T-cell (primary cell): ENCODE measurements around the gene METTL14. TPM values are rescaled to one million over a fixed set of nuclear protein-coding genes. Genes with fewer than 3 reads are reported as not detected.

Experiments
- ATAC-seq, 4 experiments: fragments of 200-7000 bp in 3 of 4; fragments of 150-1000 bp in 1 of 4; cut with Tn5 transposase; replicated peaks in 1 of 4; 1 replicate in 3 of 4; 2 replicates in 1 of 4; pipeline ENCODE4 v1.10.0; 2021; ENCODE audit warnings: moderate library complexity in 3 of 4, mild to moderate bottlenecking in 2 of 4, moderate number of reproducible peaks in 1 of 4
- CTCF ChIA-PET, 2 donors: fragments of 300-600 bp; sonication (Branson Sonifier 250); formaldehyde crosslinking; loops; one replicate each; lab custom pipeline; 2022; ENCODE audit warnings: antibody characterized with exemption in 2 of 2; lab: Charles Lee
- POLR2A ChIA-PET, 2 donors: fragments of 300-600 bp; sonication (Branson Sonifier 250); formaldehyde crosslinking; loops; one replicate each; lab custom pipeline; 2022; ENCODE audit warnings: antibody characterized with exemption in 2 of 2; lab: Charles Lee
- DNase-seq, 35 experiments: peaks; one replicate each; pipeline versions ENCODE4 v3.0.0 to v3.0.0-alpha.2; 2013 to 2023
- H3K27ac ChIP-seq: one replicate; pipeline ENCODE4 v1.5.1; 2013; ENCODE audit warnings: low read length
- H3K27me3 ChIP-seq, 2 experiments: replicated peaks in 1 of 2; 1 replicate in 1 of 2; 2 replicates in 1 of 2; pipeline versions ENCODE4 v1.6.1 to v1.7.0; 2013; ENCODE audit warnings: low read length in 1 of 2, mixed read lengths in 1 of 2; ENCODE audit not compliant: control insufficient read depth in 2 of 2, insufficient read depth in 2 of 2; ENCODE audit errors: extremely low read depth in 1 of 2
- H3K36me3 ChIP-seq, 2 donors: 1 replicate in 1 of 2; 2 replicates in 1 of 2; pipeline versions ENCODE4 v1.6.1 to v1.7.0; 2013; ENCODE audit warnings: low read length in 1 of 2; ENCODE audit not compliant: control insufficient read depth in 2 of 2, insufficient read depth in 1 of 2; ENCODE audit errors: extremely low read depth in 1 of 2
- H3K4me1 ChIP-seq, 2 experiments: 1 replicate in 1 of 2; 2 replicates in 1 of 2; pipeline versions ENCODE4 v1.6.1 to v1.7.0; 2013; ENCODE audit warnings: low read length in 2 of 2, mixed read lengths in 1 of 2; ENCODE audit not compliant: insufficient read depth in 2 of 2, control insufficient read depth in 1 of 2; ENCODE audit errors: extremely low read depth in 1 of 2
- H3K4me3 ChIP-seq, 2 donors: 1 replicate in 1 of 2; 2 replicates in 1 of 2; pipeline versions ENCODE4 v1.5.1 to v1.7.0; 2013; ENCODE audit warnings: mild to moderate bottlenecking in 2 of 2, low read length in 1 of 2, moderate library complexity in 1 of 2; ENCODE audit not compliant: control insufficient read depth in 1 of 2; ENCODE audit errors: extremely low read depth in 1 of 2
- H3K9me3 ChIP-seq: 2 replicates; pipeline ENCODE4 v1.7.0; 2013
- H3K27ac Mint-ChIP-seq, 2 donors: one replicate each; pipeline ENCODE4 v1.8.0; 2020 to 2021; ENCODE audit warnings: mild to moderate bottlenecking in 2 of 2, mixed read lengths in 2 of 2
- H3K27me3 Mint-ChIP-seq, 2 donors: one replicate each; pipeline ENCODE4 v1.8.0; 2021 to 2022; ENCODE audit warnings: mixed read lengths in 2 of 2
- H3K36me3 Mint-ChIP-seq: one replicate; pipeline ENCODE4 v1.8.0; 2021; ENCODE audit warnings: mixed read lengths
- H3K4me1 Mint-ChIP-seq, 3 donors: one replicate each; pipeline ENCODE4 v1.8.0; 2020 to 2022; ENCODE audit warnings: mixed read lengths in 3 of 3, mild to moderate bottlenecking in 1 of 3
- H3K4me3 Mint-ChIP-seq, 3 donors: one replicate each; pipeline ENCODE4 v1.8.0; 2020 to 2022; ENCODE audit warnings: mild to moderate bottlenecking in 3 of 3, mixed read lengths in 3 of 3, moderate library complexity in 3 of 3
- H3K9me3 Mint-ChIP-seq, 3 donors: one replicate each; pipeline ENCODE4 v1.8.0; 2020 to 2022; ENCODE audit warnings: mixed read lengths in 3 of 3
- WGBS: methylation state at CpG from one replicate; pipeline ENCODE4 v1.1.5; 2013; ENCODE audit warnings: missing lambda C conversion rate; ENCODE audit not compliant: insufficient coverage; 5-methylcytosine and 5-hydroxymethylcytosine counted together
- total RNA-seq, 35 experiments: library from RNA in 6 of 35; stranded (reverse) in 6 of 35; fragments of 120-200 nt in 1 of 35; gene quantifications; one replicate each; pipeline versions ENCODE4 v1.2.1 to v1.2.4 and lab custom pipeline; 2013 to 2026

Gene METTL14
- total RNA-seq, 5 donors from 2014 or later (not counting 1 experiment from before 2014, with no cell fraction given): 39.4 to 53.8 (median 48.9) TPM

DNA sequence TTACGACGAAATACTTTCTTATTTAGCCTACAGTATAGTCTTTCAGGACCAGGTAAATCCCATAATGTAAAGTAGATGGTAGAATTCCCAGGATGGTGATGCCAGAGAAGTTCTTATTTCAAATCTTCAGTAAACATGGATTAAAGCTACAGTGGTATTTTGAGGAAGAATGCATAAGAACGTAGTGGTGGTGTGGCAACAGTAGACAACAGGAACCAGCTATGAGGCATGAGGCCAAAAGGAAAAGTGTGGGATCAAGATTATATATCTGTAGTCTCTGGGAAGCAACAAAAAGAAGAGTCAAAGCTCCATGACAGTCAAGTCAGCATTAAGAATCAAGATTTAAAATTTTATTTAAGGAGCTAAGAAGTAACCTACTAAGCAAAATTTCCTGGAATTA is 60.2 kb downstream of the METTL14 start:
- WGBS: 80% methylated on average over 1 of the region's 3 CpGs
- no peaks in the 10 kb centered on the region for H3K9me3 ChIP-seq
- DNase-seq: no peak
- H3K27me3 Mint-ChIP-seq: no peaks in the 10 kb centered on the region
- no peak overlapping the region for H3K27ac Mint-ChIP-seq
- H3K4me1 ChIP-seq: no peaks in the 10 kb centered on the region
- H3K4me3 ChIP-seq: no peak overlapping the region
- no peak overlapping the region for H3K27ac ChIP-seq
- H3K9me3 Mint-ChIP-seq: no peaks in the 10 kb centered on the region
- H3K4me3 Mint-ChIP-seq: no peak overlapping the region
- no peaks in the 10 kb centered on the region for H3K27me3 ChIP-seq
- POLR2A ChIA-PET: interaction anchor here in 1 of 2 donors (0.6 kb wide), 1 partner anchor 1698 kb away, joined by 4 read pairs; no protein-coding TSS in a partner anchor
- CTCF ChIA-PET: interaction anchor here (0.6 to 1.6 kb wide), 3 partner anchors 23 to 42 kb away, joined by 3 to 6 read pairs (median 4); no protein-coding TSS in a partner anchor
- peaks cover 0 to 25% of the 10 kb centered on the region in 2 donors for H3K36me3 ChIP-seq
- no peak for ATAC-seq
- no peaks in the 10 kb centered on the region for H3K4me1 Mint-ChIP-seq
- H3K36me3 Mint-ChIP-seq: peaks cover 39% of the 10 kb centered on the region

GRCh38 chr4:118746251-118746919 is 61.2 kb downstream of the METTL14 start:
- no peaks in the 10 kb centered on the region for H3K9me3 ChIP-seq
- no CpG with 5 or more reads among the region's 2 CpGs for WGBS
- Mint-ChIP-seq H3K9me3 (no peaks in the 10 kb centered on the region), H3K27me3 (no peaks in the 10 kb centered on the region), H3K4me3 (no peak overlapping the region), H3K4me1 (no peaks in the 10 kb centered on the region), H3K27ac (no peak overlapping the region), H3K36me3 (peaks cover 37% of the 10 kb centered on the region)
- no peak overlapping the region for H3K4me3 ChIP-seq
- DNase-seq (no peak), ATAC-seq (no peak)
- H3K27me3 ChIP-seq: no peaks in the 10 kb centered on the region
- POLR2A ChIA-PET: interaction anchor here (0.5 to 0.7 kb wide), 4 partner anchors 9 to 772 kb away, joined by 4 to 11 read pairs (median 4); no protein-coding TSS in a partner anchor
- no peak overlapping the region for H3K27ac ChIP-seq
- H3K36me3 ChIP-seq: peaks cover 0 to 28% of the 10 kb centered on the region in 2 donors
- no peaks in the 10 kb centered on the region for H3K4me1 ChIP-seq
- CTCF ChIA-PET: interaction anchor here (0.6 to 1.6 kb wide), 5 partner anchors 10 to 294 kb away, joined by 3 to 6 read pairs (median 3); no protein-coding TSS in a partner anchor

- no peak for ATAC-seq
- Mint-ChIP-seq H3K27me3 (no peaks in the 10 kb centered on the region), H3K36me3 (peaks cover 41% of the 10 kb centered on the region), H3K4me1 (no peaks in the 10 kb centered on the region), H3K9me3 (no peaks in the 10 kb centered on the region), H3K4me3 (no peak overlapping the region), H3K27ac (no peak overlapping the region)
- no peak for DNase-seq
- H3K27ac ChIP-seq: no peak overlapping the region
- H3K27me3 ChIP-seq: no peaks in the 10 kb centered on the region
- ChIA-PET POLR2A (interaction anchor here (0.6 to 0.7 kb wide), 2 partner anchors 101 to 1903 kb away, joined by 3 to 4 read pairs; no protein-coding TSS in a partner anchor), CTCF (no interaction called here)
- 100% methylated on average over 1 of the region's 5 CpGs for WGBS
- peaks cover 0 to 25% of the 10 kb centered on the region in 2 donors for H3K36me3 ChIP-seq
- no peaks in the 10 kb centered on the region for H3K4me1 ChIP-seq
- H3K4me3 ChIP-seq: no peak overlapping the region
- no peaks in the 10 kb centered on the region for H3K9me3 ChIP-seq
Observed at GRCh38 chr4:118749347-118749988, 64.3 kb downstream of the METTL14 start.

DNA sequence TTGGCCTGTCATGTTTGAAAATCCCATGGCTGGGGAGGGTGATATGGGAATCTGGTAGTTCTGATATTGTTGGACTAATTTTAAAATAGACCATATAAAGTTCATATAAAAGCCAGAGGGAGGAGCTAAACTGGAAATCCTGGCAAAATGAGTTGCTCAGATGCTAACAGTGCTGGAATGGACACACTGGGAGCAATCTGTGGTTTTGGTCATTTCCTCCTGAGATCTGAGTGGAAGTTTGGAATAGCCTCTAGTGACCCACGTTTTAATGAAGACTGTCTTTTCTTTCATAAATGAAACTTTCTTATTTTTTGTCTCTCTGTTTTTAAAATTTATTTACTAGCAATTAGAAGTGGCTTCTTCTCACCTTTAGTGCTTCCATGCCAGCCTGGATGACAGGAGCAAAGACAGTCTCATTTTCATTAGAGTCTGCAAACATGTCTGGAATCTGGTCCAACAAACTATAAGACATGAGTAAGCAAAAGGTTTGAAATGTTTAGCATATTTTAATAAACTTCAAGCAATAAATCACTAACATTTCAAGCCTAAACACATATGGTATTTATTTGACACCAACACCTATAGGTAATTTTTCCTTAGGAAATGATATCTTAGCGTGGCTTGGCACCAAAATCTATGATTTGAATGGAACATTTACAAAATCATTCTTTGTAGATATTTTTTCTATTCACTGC is 66.6 kb downstream of the METTL14 start:
- no CpG with 5 or more reads among the region's 2 CpGs for WGBS
- Histone ChIP-seq H3K9me3 (no peaks in the 10 kb centered on the region), H3K27ac (no peak overlapping the region), H3K4me1 (no peaks in the 10 kb centered on the region), H3K27me3 (no peaks in the 10 kb centered on the region), H3K36me3 (peaks cover 0 to 17% of the 10 kb centered on the region in 2 donors), H3K4me3 (no peak overlapping the region)
- DNase-seq (no peak), ATAC-seq (no peak)
- CTCF ChIA-PET: interaction anchor here in 1 of 2 donors (0.6 kb wide), 1 partner anchor 20 kb away, joined by 6 read pairs; no protein-coding TSS in a partner anchor
- peaks cover 25% of the 10 kb centered on the region for H3K36me3 Mint-ChIP-seq
- H3K4me3 Mint-ChIP-seq: no peak overlapping the region
- POLR2A ChIA-PET: no interaction called here
- H3K4me1 Mint-ChIP-seq: no peaks in the 10 kb centered on the region
- no peaks in the 10 kb centered on the region for H3K27me3 Mint-ChIP-seq
- H3K9me3 Mint-ChIP-seq: no peaks in the 10 kb centered on the region
- H3K27ac Mint-ChIP-seq: no peak overlapping the region

- H3K9me3 Mint-ChIP-seq: no peaks in the 10 kb centered on the region
- H3K4me1 Mint-ChIP-seq: no peaks in the 10 kb centered on the region
- WGBS: no CpG with 5 or more reads among the region's 2 CpGs
- no peak for DNase-seq
- H3K36me3 ChIP-seq: peaks cover 0 to 21% of the 10 kb centered on the region in 2 donors
- no peak overlapping the region for H3K4me3 Mint-ChIP-seq
- ChIA-PET POLR2A (interaction anchor here in 1 of 2 donors (0.6 kb wide), 1 partner anchor 52 kb away, joined by 3 read pairs; no protein-coding TSS in a partner anchor), CTCF (no interaction called here)
- peaks cover 30% of the 10 kb centered on the region for H3K36me3 Mint-ChIP-seq
- H3K27me3 Mint-ChIP-seq: no peaks in the 10 kb centered on the region
- H3K4me3 ChIP-seq: no peak overlapping the region
- H3K4me1 ChIP-seq: no peaks in the 10 kb centered on the region
- no peak for ATAC-seq
- H3K27ac ChIP-seq: no peak overlapping the region
- no peaks in the 10 kb centered on the region for H3K27me3 ChIP-seq
- H3K27ac Mint-ChIP-seq: no peak overlapping the region
- H3K9me3 ChIP-seq: no peaks in the 10 kb centered on the region
Observed at GRCh38 chr4:118752551-118752950, 67.4 kb downstream of the METTL14 start.

DNA sequence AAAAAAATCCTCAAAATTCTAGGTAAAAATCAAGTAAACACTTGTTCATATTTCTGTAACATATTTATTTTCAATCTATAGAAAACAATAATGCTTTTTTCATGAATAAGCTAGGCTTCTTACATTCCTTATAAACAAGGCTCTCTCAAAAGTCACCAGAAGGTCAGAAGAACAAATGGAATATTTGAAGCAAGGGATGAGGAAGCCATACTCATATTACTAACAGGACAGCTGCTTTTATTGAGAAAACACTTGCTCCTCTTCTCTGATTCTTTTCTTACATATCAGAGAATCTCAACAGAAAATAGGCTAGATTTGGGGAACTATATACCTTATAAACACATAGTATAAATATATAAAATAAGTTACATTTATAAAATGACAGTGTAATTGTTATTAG is 67.9 kb downstream of the METTL14 start:
- H3K9me3 Mint-ChIP-seq: no peaks in the 10 kb centered on the region
- ChIA-PET CTCF (no interaction called here), POLR2A (interaction anchor here in 1 of 2 donors (0.6 kb wide), 1 partner anchor 52 kb away, joined by 3 read pairs; no protein-coding TSS in a partner anchor)
- H3K4me1 Mint-ChIP-seq: no peaks in the 10 kb centered on the region
- DNase-seq: no peak
- H3K36me3 ChIP-seq: peaks cover 0 to 21% of the 10 kb centered on the region in 2 donors
- H3K4me3 Mint-ChIP-seq: no peak overlapping the region
- H3K9me3 ChIP-seq: no peaks in the 10 kb centered on the region
- no peak overlapping the region for H3K27ac Mint-ChIP-seq
- no peaks in the 10 kb centered on the region for H3K27me3 ChIP-seq
- ATAC-seq: no peak
- no peaks in the 10 kb centered on the region for H3K27me3 Mint-ChIP-seq
- H3K36me3 Mint-ChIP-seq: peaks cover 30% of the 10 kb centered on the region
- H3K4me3 ChIP-seq: no peak overlapping the region
- H3K27ac ChIP-seq: no peak overlapping the region
- H3K4me1 ChIP-seq: no peaks in the 10 kb centered on the region
